Epidermal melanocyte (primary cell): ENCODE data around the gene GLB1L.
A peak's percentile ranks its signal among the peaks of the same experiment; 100 is the strongest.
"Not testable (repeated sequence)": the region's sequence is repeated elsewhere in the genome, so short reads cannot be mapped to it uniquely, and the experiment has no call there.

Experiments
- DNase-seq: peaks from one replicate; pipeline ENCODE4 v3.0.0; 2011; ENCODE audit warnings: low spot score; ENCODE audit not compliant: insufficient read length

GLB1L gene

DNA sequence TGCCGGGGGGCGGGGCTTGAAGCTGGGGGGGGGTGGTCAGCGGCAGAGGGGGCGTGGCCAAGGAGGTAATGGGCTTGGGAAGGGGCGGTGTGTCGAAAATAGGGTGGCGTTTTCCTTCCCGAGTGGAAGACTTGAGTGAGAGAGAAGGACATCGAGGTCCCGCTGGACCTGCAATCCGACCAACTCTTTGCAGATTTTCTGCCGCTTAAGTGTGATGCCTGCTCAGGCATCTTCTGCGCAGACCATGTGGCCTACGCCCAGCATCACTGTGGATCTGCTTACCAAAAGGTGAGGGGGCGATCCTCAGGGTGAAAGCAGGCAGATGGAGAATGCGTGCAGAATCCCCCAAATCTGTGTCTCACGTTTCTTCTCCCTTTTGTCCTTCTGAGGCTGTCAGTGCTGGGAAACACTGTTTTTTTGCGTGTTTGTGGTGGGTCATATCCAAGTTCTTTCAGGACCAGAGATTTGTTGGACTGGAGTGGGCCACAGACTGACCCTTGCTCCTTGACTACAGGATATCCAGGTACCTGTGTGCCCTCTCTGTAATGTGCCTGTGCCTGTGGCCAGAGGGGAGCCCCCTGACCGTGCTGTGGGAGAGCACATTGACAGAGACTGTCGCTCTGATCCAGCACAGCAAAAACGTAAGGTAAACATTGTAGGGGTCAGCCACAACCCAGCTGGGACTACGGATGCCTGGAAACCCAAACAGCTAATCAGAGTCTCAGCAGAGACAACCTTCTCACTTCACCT is 37.9 kb downstream of the GLB1L start:
- DNase-seq = no peak

DNA sequence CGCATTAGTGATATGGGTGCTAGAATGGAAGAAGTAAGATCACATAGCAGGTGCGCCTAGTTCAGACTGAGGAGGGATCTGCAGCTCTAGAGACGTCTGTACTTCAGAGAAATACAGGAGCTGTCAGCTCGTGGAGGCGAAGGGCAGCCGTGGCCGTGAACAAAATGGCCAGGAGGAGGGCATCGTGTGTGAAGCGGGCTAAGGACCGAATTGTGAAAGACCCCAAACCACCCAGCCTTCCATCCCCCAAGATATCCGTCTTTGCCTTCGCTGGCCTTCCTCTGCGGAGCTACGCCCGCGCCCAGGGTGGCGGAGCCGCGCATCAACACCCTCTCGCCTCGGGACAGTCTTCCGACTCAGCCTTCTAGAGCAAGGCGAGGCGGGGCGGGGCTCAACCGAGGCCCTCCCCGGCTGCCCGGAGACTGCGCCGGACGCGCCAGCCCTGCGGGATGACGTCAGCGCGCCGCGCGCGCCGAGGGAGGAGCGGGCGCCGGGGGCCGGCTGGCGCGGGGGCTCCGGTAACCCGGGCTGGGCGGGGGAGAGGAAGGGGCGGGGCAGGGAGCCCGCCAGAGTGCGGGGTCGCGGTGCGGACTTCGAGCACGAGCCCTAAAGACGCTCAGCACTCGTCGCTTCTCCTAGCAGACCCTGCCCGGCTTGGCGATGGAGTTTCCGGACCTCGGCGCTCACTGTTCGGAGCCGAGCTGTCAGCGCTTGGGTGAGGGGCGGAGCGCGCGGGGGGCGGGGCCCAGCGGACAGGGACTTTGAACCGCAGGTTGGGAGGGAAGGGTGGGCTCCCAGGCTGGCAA is 38.7 kb downstream of the GLB1L start, which contains the start of gene ZFAND2B:
ZFAND2B (plus strand) TSS at position 455 of the 806 bp plus-strand sequence; CDS start at position 661, 206 bp downstream.
- DNase-seq = peak; percentile 94

DNA sequence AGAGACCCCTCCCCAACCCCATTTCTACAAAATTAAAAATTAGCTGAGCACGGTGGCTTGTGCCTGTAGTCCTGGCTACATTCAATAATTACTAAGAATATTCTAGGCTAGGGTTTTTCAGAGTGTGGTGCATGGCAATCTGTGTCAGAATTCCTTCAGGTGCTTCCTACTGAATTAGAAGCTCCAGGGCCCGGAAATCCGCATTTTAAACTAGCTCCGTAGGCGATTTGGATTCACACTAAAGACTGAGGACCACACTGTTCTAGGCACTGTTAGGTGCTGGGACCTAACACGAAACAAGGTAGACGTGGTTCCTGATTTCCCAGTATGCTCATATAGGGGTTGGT is 39.3 kb downstream of the GLB1L start:
- no peak for DNase-seq

DNA sequence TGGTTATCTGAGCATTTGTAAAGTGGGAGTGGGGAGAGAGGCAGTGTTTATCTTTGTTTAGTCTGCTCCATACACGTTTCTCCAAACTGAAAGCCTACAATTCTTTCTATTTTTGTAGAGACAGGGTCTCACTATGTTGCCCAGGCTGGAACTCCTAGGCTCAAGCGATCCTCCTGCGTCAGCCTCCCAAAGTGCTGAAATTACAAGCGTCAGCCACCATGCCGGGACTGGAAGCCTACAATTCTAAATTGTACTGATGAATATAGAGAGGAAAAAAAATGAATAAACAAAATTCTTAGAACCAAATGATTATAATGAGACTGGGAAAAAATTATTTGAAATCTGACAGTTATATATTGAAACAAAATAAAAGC is 40.1 kb downstream of the GLB1L start:
- DNase-seq = no peak

DNA sequence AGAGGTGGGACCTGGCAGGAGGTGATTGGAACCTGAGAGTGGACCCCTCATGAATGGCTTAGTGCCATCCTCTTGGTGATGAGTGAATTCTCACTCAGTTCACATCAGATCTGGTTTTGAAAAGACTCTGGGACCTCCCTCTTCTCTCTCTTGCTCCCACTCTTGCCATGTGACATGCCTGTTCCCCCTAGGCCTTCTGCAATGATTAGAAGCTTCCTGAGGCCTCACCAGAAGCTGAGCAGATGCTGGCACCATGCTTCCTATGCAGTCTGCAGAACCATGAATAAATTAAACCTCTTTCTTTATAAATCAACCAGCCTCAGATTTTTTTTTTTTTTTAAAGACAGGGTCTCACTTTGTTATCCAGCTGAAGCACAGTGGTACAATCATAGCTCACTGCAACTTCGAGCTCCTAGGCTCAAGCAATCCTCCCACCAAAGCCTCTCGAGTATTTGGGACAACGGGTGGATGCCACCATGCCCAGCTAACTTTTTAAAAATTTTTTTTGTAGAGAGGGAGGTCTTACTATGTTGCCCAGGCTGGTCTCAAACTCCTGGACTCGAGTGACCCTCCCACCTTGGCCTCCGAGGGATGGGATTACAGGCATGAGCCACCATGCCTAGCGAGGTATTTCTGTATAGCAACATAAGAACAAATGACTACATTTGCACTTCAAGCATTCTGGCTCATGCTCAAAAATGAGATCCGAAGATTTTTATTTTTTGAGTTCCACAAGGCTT is 40.6 kb downstream of the GLB1L start:
- no peak for DNase-seq

DNA sequence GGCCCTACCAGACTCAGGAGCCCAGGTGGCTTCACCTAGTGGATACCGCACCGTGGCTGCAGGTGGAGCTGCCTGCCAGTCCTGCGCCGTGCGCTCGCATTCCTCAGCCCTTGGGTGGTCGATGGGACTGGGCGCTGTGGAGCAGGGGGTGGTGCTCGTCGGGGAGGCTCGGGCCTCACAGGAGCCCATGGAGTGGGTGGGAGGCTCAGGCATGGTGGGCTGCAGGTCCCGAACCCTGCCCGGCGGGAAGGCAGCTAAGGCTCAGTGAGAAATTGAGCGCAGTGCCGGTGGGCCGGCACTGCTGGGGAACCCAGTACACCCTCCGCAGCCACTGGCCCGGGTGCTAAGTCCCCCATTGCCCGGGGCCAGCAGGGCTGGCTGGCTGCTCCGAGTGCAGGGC is 43.9 kb downstream of the GLB1L start:
- DNase-seq = not testable (repeated sequence)

DNA sequence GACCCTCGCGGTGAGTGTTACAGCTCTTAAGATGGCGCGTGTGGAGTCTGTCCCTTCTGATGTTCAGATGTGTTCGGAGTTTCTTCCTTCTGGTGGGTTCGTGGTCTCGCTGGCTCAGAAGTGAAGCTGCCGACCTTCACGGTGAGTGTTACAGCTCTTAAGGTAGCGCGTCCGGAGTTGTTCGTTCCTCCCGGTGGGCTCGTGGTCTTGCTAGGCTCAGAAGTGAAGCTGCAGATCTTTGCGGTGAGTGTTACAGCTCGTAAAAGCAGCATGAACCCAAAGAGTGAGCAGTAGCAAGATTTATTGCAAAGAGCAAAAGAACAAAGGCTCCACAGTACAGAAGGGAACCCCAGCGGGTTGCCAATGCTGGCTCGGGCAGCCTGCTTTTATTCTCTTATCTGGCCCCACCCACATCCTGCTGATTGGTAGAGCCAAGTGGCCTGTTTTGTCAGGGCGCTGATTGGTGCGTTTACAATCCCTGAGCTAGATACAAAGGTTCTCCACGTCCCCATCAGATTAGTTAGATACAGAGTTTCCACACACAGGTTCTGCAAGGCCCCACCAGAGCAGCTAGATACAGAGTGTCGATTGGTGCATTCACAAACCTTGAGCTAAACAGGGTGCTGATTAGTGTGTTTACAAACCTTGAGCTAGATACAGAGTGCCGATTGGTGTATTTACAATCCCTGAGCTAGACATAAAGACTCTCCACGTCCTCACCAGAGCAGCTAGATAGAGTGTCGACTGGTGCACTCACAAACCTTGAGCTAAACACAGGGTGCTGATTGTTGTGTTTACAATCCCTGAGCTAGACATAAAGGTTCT is 44.5 kb downstream of the GLB1L start:
- DNase-seq = not testable (repeated sequence)

DNA sequence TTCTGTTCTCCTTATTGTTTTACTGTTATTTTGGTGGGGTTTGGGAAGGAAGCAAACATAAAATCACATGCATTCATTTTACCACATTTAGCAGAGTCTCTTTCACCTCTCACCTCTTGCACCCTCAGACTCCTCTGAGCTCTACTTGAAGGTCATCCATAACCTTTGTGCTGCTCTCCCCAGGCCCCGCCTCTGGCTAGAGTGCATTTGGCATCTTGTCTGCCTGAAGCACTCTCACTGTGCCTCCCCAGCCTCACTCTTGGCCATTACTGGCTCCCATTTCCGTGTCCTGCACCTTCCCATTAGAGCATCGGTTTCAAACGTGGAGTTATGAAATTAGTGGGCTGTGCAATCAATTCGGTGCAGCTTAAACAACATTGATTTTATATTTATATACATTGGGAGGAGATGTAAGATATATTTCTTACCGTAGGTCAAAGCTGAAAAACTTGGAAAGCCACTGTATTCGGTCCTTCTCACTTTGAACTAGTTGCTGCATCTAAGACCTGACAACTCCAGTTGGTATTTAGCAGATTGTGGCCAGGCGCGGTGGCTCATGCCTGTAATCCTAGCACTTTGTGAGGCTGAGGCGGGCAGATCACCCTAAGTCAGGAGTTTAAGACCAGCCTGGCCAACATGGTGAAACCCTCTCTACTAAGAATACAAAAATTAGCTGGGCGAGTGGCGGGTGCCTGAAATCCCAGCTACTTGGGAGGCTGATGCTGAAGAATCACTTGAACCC is 45.6 kb downstream of the GLB1L start:
- no peak for DNase-seq

DNA sequence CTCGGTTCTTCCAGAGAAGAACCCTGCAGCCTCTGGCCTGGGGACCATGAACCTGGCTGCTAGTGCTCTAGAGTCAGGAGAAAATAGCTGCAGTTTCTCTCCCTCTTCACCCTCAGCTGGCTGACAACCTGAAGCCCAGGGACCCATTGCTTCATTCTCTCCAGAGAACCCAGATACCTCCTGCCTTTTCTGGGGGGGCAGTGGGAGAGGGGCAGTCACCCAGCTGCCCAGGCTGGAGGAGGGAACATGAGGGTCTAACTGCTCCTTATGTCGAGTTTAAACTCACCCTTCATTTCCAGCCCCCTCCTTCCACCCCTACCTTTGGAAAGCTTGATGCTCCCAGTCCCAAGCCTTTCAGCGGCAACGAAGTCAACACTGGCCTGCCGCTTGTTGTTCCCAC is 46.3 kb downstream of the GLB1L start:
- no peak for DNase-seq

DNA sequence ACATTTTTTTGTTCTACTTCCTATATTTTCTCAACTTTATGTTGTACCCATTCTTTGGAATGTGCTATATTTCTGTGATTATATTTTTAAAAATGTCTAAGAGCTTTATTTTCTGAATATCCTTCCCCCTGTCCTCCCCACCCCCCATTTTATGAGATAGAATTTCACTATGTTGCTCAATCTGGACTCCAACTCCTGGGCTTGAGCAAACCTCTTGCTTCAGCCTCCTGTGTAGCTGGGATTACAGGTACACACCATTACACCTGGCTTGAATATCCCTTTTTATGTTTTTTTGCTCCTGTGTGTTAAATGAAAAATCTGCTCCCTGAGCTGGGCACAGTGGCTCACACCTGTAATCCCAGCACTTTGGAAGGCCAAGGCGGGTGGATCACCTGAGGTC is 47.9 kb downstream of the GLB1L start:
- no peak for DNase-seq

DNA sequence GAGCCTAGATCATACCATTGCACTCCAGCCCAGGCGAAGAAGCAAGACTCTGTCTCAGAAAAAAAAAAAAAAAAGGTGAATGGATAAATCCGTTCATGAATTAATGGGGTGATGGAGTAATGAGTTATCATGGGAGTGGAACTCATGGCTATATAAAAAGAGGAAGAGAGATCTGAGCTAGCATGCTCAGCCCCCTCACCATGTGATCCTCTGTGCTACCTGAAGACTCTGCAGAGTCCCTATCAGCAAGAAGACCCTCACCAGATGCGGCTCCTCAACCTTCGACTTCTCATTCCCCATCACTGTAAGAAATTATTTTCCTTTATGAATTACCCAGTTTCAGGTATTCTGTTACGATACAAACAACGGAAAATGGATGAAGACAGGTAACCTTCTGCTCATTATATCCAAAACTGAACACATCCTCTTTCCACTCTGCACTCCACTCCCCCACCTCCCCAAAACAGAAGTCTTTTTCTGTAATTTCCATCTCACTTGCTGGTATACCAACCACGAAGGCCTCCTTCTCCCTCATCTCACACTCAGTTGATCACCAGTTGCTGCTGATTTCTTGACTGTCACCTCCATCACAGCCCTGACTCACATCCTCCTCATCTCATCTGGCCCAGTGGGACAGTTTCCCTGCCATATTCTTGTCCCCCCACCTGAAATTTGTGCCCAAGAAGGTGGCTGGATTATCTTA is 58.3 kb downstream of the GLB1L start:
- no peak for DNase-seq
